GM19467 (cell line): ENCODE results near the gene APOD.

ENCODE experiments used
- ATAC-seq: cut with Tn5 transposase; IDR thresholded peaks from one replicate; pipeline ENCODE4 v1.9.1; 2021; ENCODE audit warnings: mild to moderate bottlenecking, moderate library complexity; ENCODE audit not compliant: unreplicated experiment

Gene APOD

GRCh38 chr3:195531683-195532082 lies 52.1 kb downstream of the APOD start:
- no peak for ATAC-seq

- ATAC-seq, result no peak
Measured at GRCh38 chr3:195526492-195526891, 57.2 kb downstream of the APOD start.

- ATAC-seq, result no peak
Measured at GRCh38 chr3:195524171-195524896, 59.4 kb downstream of the APOD start.

DNA sequence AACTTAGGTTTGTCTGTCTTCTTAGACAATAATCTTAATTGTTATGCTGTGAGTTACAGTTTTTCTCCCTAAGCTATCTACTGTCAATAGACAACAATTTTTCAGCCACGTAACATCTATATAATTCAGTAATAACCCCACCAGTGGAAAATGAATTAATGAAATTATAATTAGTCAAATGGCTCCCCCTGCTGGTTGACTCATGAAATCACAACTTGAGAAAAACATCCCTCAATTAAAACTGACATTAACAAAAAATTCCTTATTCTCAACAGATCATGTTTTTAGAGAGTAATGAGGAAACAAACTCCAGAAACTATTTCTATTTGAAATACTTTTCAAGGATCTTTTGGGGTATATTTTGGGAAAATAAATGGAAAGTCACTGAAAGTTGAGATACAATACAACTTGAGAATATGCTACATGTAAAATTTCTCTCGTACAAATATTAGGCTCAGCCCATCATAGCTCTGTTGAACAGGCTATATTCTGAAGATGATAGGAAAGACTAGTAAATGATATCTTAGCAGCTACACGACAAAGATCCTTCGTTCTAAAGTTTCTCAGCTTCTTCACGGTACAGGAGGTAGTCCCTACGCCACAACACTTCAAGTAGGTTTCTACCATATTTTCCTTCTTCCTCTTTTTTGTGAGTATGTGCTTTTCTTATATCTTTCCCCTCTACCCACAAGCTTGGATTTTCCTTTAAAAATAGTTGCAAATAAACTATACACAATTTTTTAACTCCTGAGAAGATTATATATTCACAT lies 61.3 kb downstream of the APOD start:
- ATAC-seq, result no peak
